OCI-LY7 (cell line): ENCODE results near the gene KLHL4. TPM values are rescaled to one million over a fixed set of nuclear protein-coding genes. Genes with fewer than 3 reads are reported as not detected.

Experiments used
- BruUV-seq: library from RNA; stranded (reverse); fragments of 400-500 nt; replicated peaks from 2 replicates; lab custom pipeline; 2021; lab: Mats Ljungman, UMichigan
- CTCF ChIA-PET: fragments of 300-600 bp; sonication (Branson Sonifier 250); formaldehyde crosslinking; loops from one replicate; lab custom pipeline; 2022; ENCODE audit warnings: antibody characterized with exemption; ENCODE audit not compliant: unreplicated experiment; lab: Charles Lee
- POLR2A ChIA-PET: fragments of 300-600 bp; sonication (Branson Sonifier 250); formaldehyde crosslinking; loops from one replicate; lab custom pipeline; 2022; ENCODE audit warnings: antibody characterized with exemption; lab: Charles Lee
- DNase-seq: peaks from one replicate; pipeline ENCODE4 v3.0.0-alpha.2; 2015; ENCODE audit warnings: low spot score
- H2AFZ ChIP-seq: fragments of 200-600 bp; sonication (generic), shearing (Covaris generic); 2 replicates; pipeline ENCODE4 v1.6.1; 2014; ENCODE audit warnings: mild to moderate bottlenecking, antibody characterized with exemption, low read length, moderate library complexity
- H3K27ac ChIP-seq: fragments of 200-600 bp; sonication (generic); 2 replicates; pipeline ENCODE4 v1.5.1; 2014; ENCODE audit warnings: mixed run types, low read depth, mild to moderate bottlenecking, moderate library complexity, low read length, inconsistent platforms; ENCODE audit not compliant: poor library complexity, severe bottlenecking
- H3K36me3 ChIP-seq: fragments of 200-600 bp; sonication (generic); 2 replicates; pipeline ENCODE4 v1.6.1; 2014; ENCODE audit warnings: mild to moderate bottlenecking, antibody characterized with exemption, low read length, moderate library complexity, mixed read lengths; ENCODE audit not compliant: insufficient read depth
- H3K4me1 ChIP-seq: fragments of 200-600 bp; sonication (generic); 2 replicates; pipeline ENCODE4 v1.5.1; 2014; ENCODE audit warnings: mild to moderate bottlenecking, low read length; ENCODE audit not compliant: insufficient read depth, poor library complexity, severe bottlenecking
- H3K4me2 ChIP-seq: fragments of 200-600 bp; sonication (generic); 2 replicates; pipeline ENCODE4 v1.6.1; 2014; ENCODE audit warnings: mild to moderate bottlenecking, low read length
- H3K4me3 ChIP-seq: fragments of 200-600 bp; sonication (generic); 2 replicates; pipeline ENCODE4 v1.5.1; 2014; ENCODE audit warnings: mild to moderate bottlenecking, low read depth, low read length; ENCODE audit not compliant: poor library complexity, severe bottlenecking
- H3K79me2 ChIP-seq: fragments of 200-600 bp; sonication (generic); 2 replicates; pipeline ENCODE4 v1.6.1; 2016; ENCODE audit warnings: low read depth, mild to moderate bottlenecking, low read length, moderate library complexity, mixed read lengths; ENCODE audit not compliant: insufficient read depth
- H3K9me2 ChIP-seq: fragments of 200-600 bp; sonication (generic); 2 replicates; pipeline ENCODE4 v1.6.1; 2016; ENCODE audit warnings: mild to moderate bottlenecking, low read length, mixed read lengths; ENCODE audit not compliant: insufficient read depth
- H3K9me3 ChIP-seq: fragments of 200-600 bp; sonication (generic); 2 replicates; pipeline ENCODE4 v1.6.1; 2014; ENCODE audit warnings: mild to moderate bottlenecking, mixed run types, low read length, mixed read lengths
- H4K20me1 ChIP-seq: fragments of 200-600 bp; sonication (generic); 2 replicates; pipeline ENCODE4 v1.6.1; 2014; ENCODE audit warnings: mild to moderate bottlenecking, antibody characterized with exemption, low read length, moderate library complexity, mixed read lengths; ENCODE audit not compliant: insufficient read depth
- CTCF ChIP-seq: fragments of 200-600 bp; sonication (generic); conservative IDR thresholded peaks from 2 replicates; pipeline ENCODE4 v1.5.1; 2014; ENCODE audit warnings: mild to moderate bottlenecking, antibody characterized with exemption, low read length, moderate library complexity, mixed read lengths
- EZH2phosphoT487 ChIP-seq: fragments of 200-600 bp; sonication (generic); IDR thresholded peaks from 2 replicates; pipeline ENCODE4 v1.6.1; 2018; ENCODE audit warnings: low read depth, borderline replicate concordance, mild to moderate bottlenecking, mixed run types, antibody characterized with exemption, low read length, moderate library complexity, mixed read lengths
- intact Hi-C: fragments of 100-400 bp; cut with micrococcal nuclease; formaldehyde crosslinking; loops from one replicate; pipeline ENCODE4 v1.10.0; 2022; ENCODE audit not compliant: unreplicated experiment
- total RNA-seq, 2 experiments: library from RNA; depleted of rRNA in 1 of 2; stranded (reverse); fragments of >200 nt in 1 of 2; shearing (Covaris generic) in 1 of 2; gene quantifications; 2 replicates each; pipeline ENCODE4 v1.2.3, GENCODE V29; 2014 to 2022

KLHL4 gene
- total RNA-seq, 2 experiments from 2014 or later = not detected

DNA sequence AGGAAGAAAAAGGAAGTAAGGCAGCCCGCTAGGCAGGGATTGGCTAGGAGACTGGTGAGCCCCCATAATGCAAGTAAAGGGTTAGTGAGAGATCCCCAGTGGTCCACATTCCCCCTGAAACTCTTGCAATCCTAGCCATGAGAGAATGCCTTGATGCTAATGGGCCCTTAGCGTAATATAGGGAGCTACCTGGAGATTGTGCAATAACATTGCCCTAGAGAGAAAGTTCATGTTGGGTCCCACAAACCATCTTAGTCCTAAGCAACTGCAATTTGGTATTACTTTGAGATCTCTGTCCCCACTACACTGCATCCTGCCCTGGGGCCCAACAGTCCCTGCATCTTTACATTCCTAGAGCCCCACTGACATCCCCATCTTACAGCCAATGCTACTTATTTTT, 188.5 kb downstream of the KLHL4 start:
- BruUV-seq = no TSS peak
- no peaks in the 10 kb centered on the region for H3K9me2 ChIP-seq
- ChIA-PET CTCF (no interaction called here), POLR2A (no interaction called here)
- no peak for DNase-seq
- H3K4me2 ChIP-seq = no peak overlapping the region
- no peaks in the 10 kb centered on the region for H3K79me2 ChIP-seq
- H3K36me3 ChIP-seq = no peaks in the 10 kb centered on the region
- intact Hi-C loops = no loop called here
- H4K20me1 ChIP-seq = no peaks in the 10 kb centered on the region
- no peak overlapping the region for H3K4me3 ChIP-seq
- H3K9me3 ChIP-seq = no peaks in the 10 kb centered on the region
- no peak overlapping the region for H2AFZ ChIP-seq
- no peak overlapping the region for H3K27ac ChIP-seq
- no peaks in the 10 kb centered on the region for H3K4me1 ChIP-seq
- no peak for TF ChIP-seq CTCF
- TF ChIP-seq EZH2phosphoT487 = no peak

DNA sequence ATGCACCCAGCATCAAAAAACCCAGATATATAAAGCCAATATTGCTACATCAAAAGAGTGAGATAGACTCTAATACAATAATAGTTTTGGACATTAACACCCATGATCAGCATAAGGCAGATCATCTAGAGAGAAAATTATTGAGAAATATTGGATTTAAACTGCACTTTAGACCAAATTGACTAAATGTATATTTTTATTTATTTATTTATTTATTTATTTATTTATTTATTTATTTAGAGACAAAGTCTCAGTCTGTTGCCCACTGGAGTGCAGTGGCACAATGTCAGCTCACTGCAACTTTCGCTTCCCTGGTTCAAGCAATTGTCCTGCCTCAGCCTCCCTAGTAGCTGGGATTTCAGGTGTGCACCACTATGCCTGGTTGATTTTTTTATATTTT, 193.0 kb downstream of the KLHL4 start:
- Histone ChIP-seq H3K4me3 (no peak overlapping the region), H2AFZ (no peak overlapping the region), H3K9me2 (no peaks in the 10 kb centered on the region), H3K9me3 (no peaks in the 10 kb centered on the region), H3K27ac (no peak overlapping the region), H3K4me2 (no peak overlapping the region), H3K36me3 (no peaks in the 10 kb centered on the region), H3K4me1 (no peaks in the 10 kb centered on the region), H3K79me2 (no peaks in the 10 kb centered on the region), H4K20me1 (no peaks in the 10 kb centered on the region)
- BruUV-seq = no TSS peak
- no peak for TF ChIP-seq EZH2phosphoT487
- no peak for TF ChIP-seq CTCF
- ChIA-PET CTCF (no interaction called here), POLR2A (no interaction called here)
- no peak for DNase-seq
- intact Hi-C loops = no loop called here
